ENCODE data around the gene DGKD. TPM values are rescaled to one million over a fixed set of nuclear protein-coding genes. Genes with fewer than 3 reads are reported as not detected.

Gene DGKD
- total and polyA plus RNA-seq, 5 donors from 2014 or later = 11.3 to 161 (median 11.5) TPM

DNA sequence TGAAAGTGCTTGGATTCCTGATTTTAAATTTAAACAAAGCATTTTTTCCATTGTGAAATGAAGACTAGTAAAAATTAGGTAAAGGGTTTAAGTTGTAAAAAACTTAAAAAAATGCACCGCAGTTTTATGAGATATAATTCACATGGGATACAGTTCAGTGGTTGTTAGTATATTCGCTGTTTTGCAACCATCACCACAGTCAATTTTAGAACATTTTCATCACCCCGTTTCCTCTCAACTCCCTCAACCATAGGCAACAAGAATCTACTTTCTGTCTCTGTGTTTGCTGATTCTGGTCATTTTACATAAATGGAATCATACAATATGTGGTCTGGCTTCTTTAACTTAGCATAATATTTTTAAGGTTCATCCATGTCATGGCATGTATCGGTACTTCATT is 4.0 kb downstream of the DGKD start:
- peak overlapping the region in 2 of 4 donors; percentile 4 to 25 for H3K4me3 Mint-ChIP-seq
- DNase-seq = no peak
- no peak overlapping the region for H3K27ac ChIP-seq (ENCODE audit: insufficient read depth, low read length, poor library complexity, severe bottlenecking)

GRCh38 chr2:233358947-233359346 is 4.7 kb downstream of the DGKD start:
- peaks cover 33% of the 10 kb centered on the region for H3K4me1 ChIP-seq (ENCODE audit: control insufficient read depth, insufficient read depth, low read length, poor library complexity, severe bottlenecking)
- peaks cover 13 to 61% (median 53%) of the 10 kb centered on the region in 4 donors for H3K4me1 Mint-ChIP-seq
- peaks cover 0 to 4% (median 0%) of the 10 kb centered on the region in 7 donors for H3K9me3 Mint-ChIP-seq
- H3K27ac Mint-ChIP-seq = peak overlapping the region in 1 of 3 donors; percentile 32
- no peak for DNase-seq
- H3K27me3 ChIP-seq (ENCODE audit: control insufficient read depth, insufficient read depth, low read length) = no peaks in the 10 kb centered on the region
- H3K36me3 ChIP-seq (ENCODE audit: control insufficient read depth, insufficient read depth, low read length) = peaks cover 18% of the 10 kb centered on the region
- H3K9me3 ChIP-seq (ENCODE audit: control insufficient read depth in 2 of 2, low read length in 2 of 2) = peaks cover 4 to 5% of the 10 kb centered on the region in 2 experiments
- H3K4me3 Mint-ChIP-seq = peak overlapping the region in 2 of 4 donors; percentile 4 to 25
- H3K36me3 Mint-ChIP-seq = peaks cover 38% of the 10 kb centered on the region
- no peak overlapping the region for H3K4me3 ChIP-seq (ENCODE audit: low read depth, low read length)
- no peak for ATAC-seq (ENCODE audit: low read depth in 2 of 2)
- H3K27me3 Mint-ChIP-seq = peaks cover 2% of the 10 kb centered on the region
- no peak overlapping the region for H3K27ac ChIP-seq (ENCODE audit: insufficient read depth, low read length, poor library complexity, severe bottlenecking)

More for the DNA sequence above, 4.0 kb downstream of the DGKD start:
- Mint-ChIP-seq H3K36me3 (peaks cover 36% of the 10 kb centered on the region), H3K9me3 (no peaks in the 10 kb centered on the region), H3K4me1 (peaks cover 13 to 68% (median 57%) of the 10 kb centered on the region in 4 donors), H3K27ac (peak overlapping the region in 1 of 3 donors; percentile 29), H3K27me3 (peaks cover 4% of the 10 kb centered on the region)
- no peak for ATAC-seq (ENCODE audit: low read depth in 2 of 2)
- H3K4me1 ChIP-seq (ENCODE audit: control insufficient read depth, insufficient read depth, low read length, poor library complexity, severe bottlenecking) = peaks cover 39% of the 10 kb centered on the region
- no peaks in the 10 kb centered on the region for H3K9me3 ChIP-seq (ENCODE audit: control insufficient read depth in 2 of 2, low read length in 2 of 2)
- H3K27me3 ChIP-seq (ENCODE audit: control insufficient read depth, insufficient read depth, low read length) = no peaks in the 10 kb centered on the region
- H3K4me3 ChIP-seq (ENCODE audit: low read depth, low read length) = no peak overlapping the region
- H3K36me3 ChIP-seq (ENCODE audit: control insufficient read depth, insufficient read depth, low read length) = peaks cover 12% of the 10 kb centered on the region

DNA sequence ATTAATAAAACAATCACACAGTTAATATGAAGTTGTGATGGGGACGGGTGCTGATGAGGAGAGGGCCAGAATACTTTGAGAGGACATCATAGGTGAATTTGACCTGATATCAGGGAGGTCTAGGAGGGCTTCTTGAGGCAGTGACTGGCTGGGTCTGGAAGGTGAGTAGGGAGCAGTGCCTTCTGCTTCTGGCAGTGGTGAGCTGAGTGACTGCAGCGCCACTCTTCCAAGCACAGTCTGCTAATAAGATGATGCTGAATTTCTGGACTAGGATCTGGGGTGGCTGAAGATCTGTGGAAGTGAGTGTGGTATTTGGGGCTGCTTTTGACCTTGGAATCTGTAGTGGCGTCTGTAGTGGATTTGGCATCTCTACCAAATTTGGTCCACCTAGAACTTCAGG is 5.5 kb downstream of the DGKD start:
- ATAC-seq (ENCODE audit: low read depth in 2 of 2) (no peak), DNase-seq (no peak)
- H3K27ac ChIP-seq (ENCODE audit: insufficient read depth, low read length, poor library complexity, severe bottlenecking) = no peak overlapping the region
- H3K36me3 ChIP-seq (ENCODE audit: control insufficient read depth, insufficient read depth, low read length) = peaks cover 20% of the 10 kb centered on the region
- H3K9me3 Mint-ChIP-seq = peaks cover 0 to 4% (median 0%) of the 10 kb centered on the region in 7 donors
- peaks cover 32% of the 10 kb centered on the region for H3K4me1 ChIP-seq (ENCODE audit: control insufficient read depth, insufficient read depth, low read length, poor library complexity, severe bottlenecking)
- peaks cover 20 to 64% (median 53%) of the 10 kb centered on the region in 4 donors for H3K4me1 Mint-ChIP-seq
- H3K36me3 Mint-ChIP-seq = peaks cover 45% of the 10 kb centered on the region
- H3K27me3 Mint-ChIP-seq = no peaks in the 10 kb centered on the region
- H3K4me3 ChIP-seq (ENCODE audit: low read depth, low read length) = no peak overlapping the region
- no peaks in the 10 kb centered on the region for H3K27me3 ChIP-seq (ENCODE audit: control insufficient read depth, insufficient read depth, low read length)
- peaks cover 4 to 5% of the 10 kb centered on the region in 2 experiments for H3K9me3 ChIP-seq (ENCODE audit: control insufficient read depth in 2 of 2, low read length in 2 of 2)
- peak overlapping the region; percentile 19 to 75 (median 38) for H3K27ac Mint-ChIP-seq
- peak overlapping the region in 1 of 4 donors; percentile 25 for H3K4me3 Mint-ChIP-seq

DNA sequence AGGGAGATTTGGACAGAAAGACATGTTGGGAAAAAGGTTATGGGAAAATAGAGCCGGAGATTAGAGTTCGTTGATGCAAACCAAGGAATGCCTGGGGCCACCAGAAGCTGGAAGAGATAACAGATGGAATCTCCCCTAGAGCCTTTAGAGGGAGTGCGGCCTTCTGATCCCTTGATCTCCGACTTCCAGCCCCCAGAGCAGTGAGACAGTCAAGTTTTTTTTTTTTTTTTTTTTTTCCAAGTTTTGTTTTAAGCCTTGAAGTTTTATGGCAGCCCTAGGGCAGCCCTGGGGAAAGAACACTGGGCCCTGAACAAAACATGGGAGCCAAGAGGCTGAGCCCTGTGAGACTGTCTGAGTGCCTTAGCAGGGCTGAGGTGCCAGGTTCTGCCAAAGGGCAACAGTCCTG is 6.5 kb downstream of the DGKD start:
- H3K4me3 ChIP-seq (ENCODE audit: low read depth, low read length) = no peak overlapping the region
- H3K36me3 ChIP-seq (ENCODE audit: control insufficient read depth, insufficient read depth, low read length) = peaks cover 20% of the 10 kb centered on the region
- Mint-ChIP-seq H3K27me3 (no peaks in the 10 kb centered on the region), H3K27ac (peak overlapping the region in 1 of 3 donors; percentile 22), H3K9me3 (peaks cover 0 to 4% (median 0%) of the 10 kb centered on the region in 7 donors), H3K4me3 (no peak overlapping the region), H3K36me3 (peaks cover 46% of the 10 kb centered on the region), H3K4me1 (peaks cover 25 to 58% (median 48%) of the 10 kb centered on the region in 4 donors)
- H3K27ac ChIP-seq (ENCODE audit: insufficient read depth, low read length, poor library complexity, severe bottlenecking) = no peak overlapping the region
- ATAC-seq (ENCODE audit: low read depth in 2 of 2) (no peak), DNase-seq (no peak)
- H3K27me3 ChIP-seq (ENCODE audit: control insufficient read depth, insufficient read depth, low read length) = no peaks in the 10 kb centered on the region
- peaks cover 23% of the 10 kb centered on the region for H3K4me1 ChIP-seq (ENCODE audit: control insufficient read depth, insufficient read depth, low read length, poor library complexity, severe bottlenecking)
- H3K9me3 ChIP-seq (ENCODE audit: control insufficient read depth in 2 of 2, low read length in 2 of 2) = peaks cover 4 to 5% of the 10 kb centered on the region in 2 experiments

GRCh38 chr2:233361297-233361696 is 7.0 kb downstream of the DGKD start:
- H3K36me3 Mint-ChIP-seq = peaks cover 46% of the 10 kb centered on the region
- H3K27me3 ChIP-seq (ENCODE audit: control insufficient read depth, insufficient read depth, low read length) = no peaks in the 10 kb centered on the region
- no peak overlapping the region for H3K4me3 Mint-ChIP-seq
- peaks cover 20% of the 10 kb centered on the region for H3K36me3 ChIP-seq (ENCODE audit: control insufficient read depth, insufficient read depth, low read length)
- H3K27me3 Mint-ChIP-seq = no peaks in the 10 kb centered on the region
- H3K9me3 Mint-ChIP-seq = peaks cover 0 to 4% (median 1%) of the 10 kb centered on the region in 7 donors
- H3K27ac ChIP-seq (ENCODE audit: insufficient read depth, low read length, poor library complexity, severe bottlenecking) = no peak overlapping the region
- peaks cover 4 to 5% of the 10 kb centered on the region in 2 experiments for H3K9me3 ChIP-seq (ENCODE audit: control insufficient read depth in 2 of 2, low read length in 2 of 2)
- peaks cover 17% of the 10 kb centered on the region for H3K4me1 ChIP-seq (ENCODE audit: control insufficient read depth, insufficient read depth, low read length, poor library complexity, severe bottlenecking)
- peak overlapping the region in 1 of 3 donors; percentile 52 for H3K27ac Mint-ChIP-seq
- DNase-seq (no peak), ATAC-seq (ENCODE audit: low read depth in 2 of 2) (no peak)
- H3K4me1 Mint-ChIP-seq = peaks cover 30 to 58% (median 48%) of the 10 kb centered on the region in 4 donors
- no peak overlapping the region for H3K4me3 ChIP-seq (ENCODE audit: low read depth, low read length)

DNA sequence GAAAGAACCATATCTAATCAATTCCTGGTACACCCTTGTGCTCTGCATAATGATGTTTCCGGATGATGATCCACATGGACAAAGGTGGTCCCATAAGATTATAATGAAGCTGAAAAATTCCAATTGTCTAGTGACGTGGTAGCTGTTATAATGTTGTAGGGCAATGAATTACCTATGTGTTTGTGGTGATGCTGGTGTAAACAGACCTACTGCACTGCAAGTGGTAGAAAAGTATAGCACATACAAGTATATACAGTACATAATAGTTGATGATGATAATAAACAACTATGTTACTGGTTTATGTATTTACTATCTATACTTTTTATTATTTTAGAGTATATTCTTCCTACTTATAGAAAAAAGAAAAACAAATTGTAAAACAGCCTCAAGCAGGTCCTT is 8.4 kb downstream of the DGKD start:
- Mint-ChIP-seq H3K27me3 (no peaks in the 10 kb centered on the region), H3K36me3 (peaks cover 41% of the 10 kb centered on the region), H3K9me3 (peaks cover 0 to 4% (median 2%) of the 10 kb centered on the region in 7 donors), H3K27ac (no peak overlapping the region), H3K4me3 (no peak overlapping the region), H3K4me1 (peaks cover 34 to 48% (median 41%) of the 10 kb centered on the region in 4 donors)
- H3K27ac ChIP-seq (ENCODE audit: insufficient read depth, low read length, poor library complexity, severe bottlenecking) = no peak overlapping the region
- H3K4me1 ChIP-seq (ENCODE audit: control insufficient read depth, insufficient read depth, low read length, poor library complexity, severe bottlenecking) = peaks cover 3% of the 10 kb centered on the region
- DNase-seq (no peak), ATAC-seq (ENCODE audit: low read depth in 2 of 2) (no peak)
- no peak overlapping the region for H3K4me3 ChIP-seq (ENCODE audit: low read depth, low read length)
- H3K9me3 ChIP-seq (ENCODE audit: control insufficient read depth in 2 of 2, low read length in 2 of 2) = peaks cover 4 to 5% of the 10 kb centered on the region in 2 experiments
- H3K36me3 ChIP-seq (ENCODE audit: control insufficient read depth, insufficient read depth, low read length) = peaks cover 17% of the 10 kb centered on the region
- no peaks in the 10 kb centered on the region for H3K27me3 ChIP-seq (ENCODE audit: control insufficient read depth, insufficient read depth, low read length)

- H3K36me3 Mint-ChIP-seq = peaks cover 40% of the 10 kb centered on the region
- no peak overlapping the region for H3K4me3 ChIP-seq (ENCODE audit: low read depth, low read length)
- H3K36me3 ChIP-seq (ENCODE audit: control insufficient read depth, insufficient read depth, low read length) = peaks cover 13% of the 10 kb centered on the region
- peaks cover 4 to 5% of the 10 kb centered on the region in 2 experiments for H3K9me3 ChIP-seq (ENCODE audit: control insufficient read depth in 2 of 2, low read length in 2 of 2)
- no peaks in the 10 kb centered on the region for H3K27me3 Mint-ChIP-seq
- DNase-seq (no peak), ATAC-seq (ENCODE audit: low read depth in 2 of 2) (no peak)
- H3K4me1 ChIP-seq (ENCODE audit: control insufficient read depth, insufficient read depth, low read length, poor library complexity, severe bottlenecking) = no peaks in the 10 kb centered on the region
- no peak overlapping the region for H3K27ac ChIP-seq (ENCODE audit: insufficient read depth, low read length, poor library complexity, severe bottlenecking)
- H3K27me3 ChIP-seq (ENCODE audit: control insufficient read depth, insufficient read depth, low read length) = no peaks in the 10 kb centered on the region
- H3K9me3 Mint-ChIP-seq = peaks cover 0 to 4% (median 2%) of the 10 kb centered on the region in 7 donors
- H3K4me1 Mint-ChIP-seq = peaks cover 33 to 43% (median 36%) of the 10 kb centered on the region in 4 donors
- H3K4me3 Mint-ChIP-seq = no peak overlapping the region
- no peak overlapping the region for H3K27ac Mint-ChIP-seq
These were observed 9.5 kb downstream of the DGKD start for GRCh38 chr2:233363744-233364235.

All from CD4-positive, CD25-positive, alpha-beta regulatory T cell (primary cell).